HepG2 (cell line): ENCODE data around the gene MRPL38. TPM values are rescaled to one million over a fixed set of nuclear protein-coding genes. Genes with fewer than 3 reads are reported as not detected.

Experiments
- BCL3 ChIP-seq: sonication (generic); formaldehyde crosslinking; IDR thresholded peaks from 2 replicates; pipeline ENCODE4 v1.5.1; 2020; ENCODE audit warnings: mild to moderate bottlenecking, missing genetic modification reagents, moderate library complexity
- CHD2 ChIP-seq: IDR thresholded peaks from 2 replicates; pipeline ENCODE4 v1.6.1; 2011; ENCODE audit warnings: low read depth, low read length, improper control_type of control experiment
- ELF1 ChIP-seq: sonication (generic); formaldehyde crosslinking; IDR thresholded peaks from 2 replicates; pipeline ENCODE4 v1.4.0; 2020; ENCODE audit warnings: missing genetic modification reagents
- FLYWCH1 ChIP-seq: sonication (generic); formaldehyde crosslinking; IDR thresholded peaks from 2 replicates; pipeline ENCODE4 v1.8.1; 2023; ENCODE audit warnings: mild to moderate bottlenecking, missing genetic modification reagents
- HNRNPUL1 ChIP-seq: fragments of 200-400 bp; formaldehyde crosslinking; IDR thresholded peaks from 2 replicates; pipeline ENCODE4 v1.6.1; 2017; ENCODE audit warnings: low read depth, mild to moderate bottlenecking, low read length, moderate library complexity
- ISL2 ChIP-seq: sonication (generic); formaldehyde crosslinking; IDR thresholded peaks from 2 replicates; pipeline ENCODE4 v1.5.0; 2020; ENCODE audit warnings: missing genetic modification reagents
- KDM3A ChIP-seq: IDR thresholded peaks from 2 replicates; pipeline ENCODE4 v1.6.1; 2018; ENCODE audit warnings: low read depth, missing compliant biosample characterization
- KLF16 ChIP-seq, 2 experiments: sonication (generic) in 1 of 2; formaldehyde crosslinking in 1 of 2; IDR thresholded peaks; 2 replicates each; pipeline versions ENCODE4 v1.6.1 to v1.8.0; 2016 to 2023; ENCODE audit warnings: missing genetic modification reagents in 2 of 2, missing compliant biosample characterization in 1 of 2
- KMT2A ChIP-seq: sonication (generic); formaldehyde crosslinking; IDR thresholded peaks from 2 replicates; pipeline ENCODE4 v1.4.0; 2020; ENCODE audit warnings: missing genetic modification reagents
- MYNN ChIP-seq: sonication (generic); formaldehyde crosslinking; IDR thresholded peaks from 2 replicates; pipeline ENCODE4 v1.4.0; 2020; ENCODE audit warnings: mild to moderate bottlenecking, low read depth, missing genetic modification reagents
- REPIN1 ChIP-seq: sonication (generic); formaldehyde crosslinking; IDR thresholded peaks from 2 replicates; pipeline ENCODE4 v1.8.0; 2022; ENCODE audit warnings: missing genetic modification reagents, low read depth, mild to moderate bottlenecking, borderline replicate concordance
- SCMH1 ChIP-seq: sonication (generic); formaldehyde crosslinking; IDR thresholded peaks from 2 replicates; pipeline ENCODE4 v1.9.0; 2021; ENCODE audit warnings: missing genetic modification reagents, mild to moderate bottlenecking, borderline replicate concordance
- SMARCE1 ChIP-seq: fragments of 450-650 bp; IDR thresholded peaks from 2 replicates; pipeline ENCODE4 v1.6.1; 2017; ENCODE audit warnings: borderline replicate concordance
- SNAI1 ChIP-seq: sonication (generic); formaldehyde crosslinking; IDR thresholded peaks from 2 replicates; pipeline ENCODE4 v1.5.0; 2020; ENCODE audit warnings: mild to moderate bottlenecking, missing genetic modification reagents, borderline replicate concordance
- SRY ChIP-seq: sonication (generic); formaldehyde crosslinking; IDR thresholded peaks from 2 replicates; pipeline ENCODE4 v1.8.0; 2022; ENCODE audit warnings: mild to moderate bottlenecking, missing genetic modification reagents
- SYNCRIP ChIP-seq: fragments of 200-400 bp; formaldehyde crosslinking; IDR thresholded peaks from 2 replicates; pipeline ENCODE4 v1.6.1; 2018; ENCODE audit warnings: mild to moderate bottlenecking, low read depth, low read length; ENCODE audit not compliant: insufficient read depth
- ZKSCAN8 ChIP-seq: IDR thresholded peaks from 2 replicates; pipeline ENCODE4 v1.6.1; 2016; ENCODE audit warnings: borderline replicate concordance, missing genetic modification reagents, missing compliant biosample characterization
- ZNF138 ChIP-seq: sonication (generic); formaldehyde crosslinking; IDR thresholded peaks from 2 replicates; pipeline ENCODE4 v1.5.0; 2020; ENCODE audit warnings: mild to moderate bottlenecking, low read depth, missing genetic modification reagents
- ZNF143 ChIP-seq: sonication (generic); formaldehyde crosslinking; IDR thresholded peaks from 2 replicates; pipeline ENCODE4 v1.4.0; 2020; ENCODE audit warnings: missing genetic modification reagents
- ZNF207 ChIP-seq: fragments of 450-650 bp; IDR thresholded peaks from 2 replicates; pipeline ENCODE4 v1.6.1; 2016; ENCODE audit warnings: antibody characterized with exemption, borderline replicate concordance
- ZNF232 ChIP-seq: sonication (generic); formaldehyde crosslinking; IDR thresholded peaks from 2 replicates; pipeline ENCODE4 v1.4.0; 2020; ENCODE audit warnings: missing genetic modification reagents, borderline replicate concordance
- ZNF484 ChIP-seq: sonication (generic); formaldehyde crosslinking; IDR thresholded peaks from 2 replicates; pipeline ENCODE4 v1.5.1; 2020; ENCODE audit warnings: mild to moderate bottlenecking, low read depth, missing genetic modification reagents, borderline replicate concordance
- ZNF547 ChIP-seq: sonication (generic); formaldehyde crosslinking; IDR thresholded peaks from 2 replicates; pipeline ENCODE4 v1.5.1; 2020; ENCODE audit warnings: mild to moderate bottlenecking, missing genetic modification reagents
- ZNF574 ChIP-seq: sonication (generic); formaldehyde crosslinking; IDR thresholded peaks from 2 replicates; pipeline ENCODE4 v1.4.0; 2020; ENCODE audit warnings: missing genetic modification reagents
- ZNF75D ChIP-seq: sonication (generic); formaldehyde crosslinking; IDR thresholded peaks from 2 replicates; pipeline ENCODE4 v1.8.1; 2023; ENCODE audit warnings: missing genetic modification reagents, mild to moderate bottlenecking, borderline replicate concordance
- polyA plus RNA-seq, 8 experiments: library from polyadenylated mRNA; depleted of rRNA in 3 of 8; stranded (reverse) in 7 of 8; unstranded in 1 of 8; fragments of >200 nt; fragmentation: Illumina TruSeq in 4 of 8; extraction: Trizol in 4 of 8; gene quantifications; 2 replicates each; pipeline versions ENCODE4 v1.2.1 to v1.2.3, GENCODE V29; 2011 to 2016; ENCODE audit warnings: low read depth in 4 of 8, missing spikeins in 1 of 8, mixed read lengths in 1 of 8; ENCODE audit not compliant: insufficient read depth in 1 of 8
- total RNA-seq, 5 experiments: library from RNA; depleted of rRNA; stranded (reverse); fragments of >200 nt; fragmentation: Illumina TruSeq; extraction: Trizol; gene quantifications; 2 replicates each; pipeline ENCODE4 v1.2.3, GENCODE V29; 2016; ENCODE audit warnings: low read depth in 1 of 5
- TF ChIP-seq, protein P1 (sequence below): sonication (generic); formaldehyde crosslinking; IDR thresholded peaks from 2 replicates; pipeline ENCODE4 v1.4.0; 2020; ENCODE audit warnings: missing genetic modification reagents

MRPL38 gene
- total and polyA plus RNA-seq, 2 of the 13 experiments (the other 11 are each of a cell fraction or from before 2014, with no cell fraction given): 83.7 to 125 TPM

DNA sequence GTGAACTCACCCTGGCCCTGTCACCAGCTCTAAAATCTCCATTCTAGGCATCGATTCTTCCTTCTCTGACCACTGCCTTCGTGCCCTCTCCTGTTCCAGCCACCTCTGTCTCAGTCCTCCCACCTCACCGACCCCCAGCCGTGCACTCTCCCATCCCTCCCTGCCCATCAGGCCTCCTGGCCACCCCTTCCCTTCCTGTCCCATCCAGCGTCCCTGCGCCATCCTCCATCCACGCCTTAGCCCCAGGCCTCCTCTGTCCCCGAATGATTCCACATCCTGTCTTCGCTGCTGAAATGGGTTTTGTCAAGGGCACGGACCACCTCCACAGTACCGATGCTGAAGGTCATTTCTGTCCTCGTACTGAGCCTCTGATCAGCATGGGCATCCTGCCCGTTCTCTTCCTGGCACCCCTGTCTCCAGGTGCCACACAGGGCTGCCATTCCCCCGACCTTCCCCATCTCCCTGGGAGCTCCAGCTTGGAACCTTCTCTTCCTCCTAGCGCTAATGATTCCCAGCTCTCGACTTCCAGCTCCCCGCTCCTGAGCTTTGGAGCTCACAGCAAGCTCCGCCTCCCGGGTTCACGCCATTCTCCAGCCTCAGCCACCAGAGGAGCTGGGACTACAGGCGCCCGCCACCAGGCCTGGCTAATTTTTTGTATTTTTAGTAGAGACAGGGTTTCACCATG, 10.5 kb downstream of the MRPL38 start (continued):
- TF ChIP-seq CHD2 (no peak), ZNF574 (no peak), SRY (CRISPR knock-in tag) (0 out of 2 replicates have a peak, but pooled peaks have one; percentile 46), ZNF138 (CRISPR knock-in tag) (no peak), ZNF484 (CRISPR knock-in tag) (no peak), ISL2 (CRISPR knock-in tag) (peak; percentile 38; the same call in 1 of the 2 replicates), REPIN1 (CRISPR knock-in tag) (no peak), SNAI1 (no peak), HNRNPUL1 (no peak), MYNN (CRISPR knock-in tag) (no peak), ZKSCAN8 (CRISPR knock-in tag) (no peak), ELF1 (CRISPR knock-in tag) (no peak), SYNCRIP (no peak), ZNF232 (no peak), ZNF143 (CRISPR knock-in tag) (no peak), FLYWCH1 (CRISPR knock-in tag) (no peak), KDM3A (no peak), SCMH1 (CRISPR knock-in tag) (no peak), SMARCE1 (no peak), ZNF547 (CRISPR knock-in tag) (no peak), BCL3 (CRISPR knock-in tag) (no peak), KLF16 (CRISPR knock-in tag; IDR thresholded peaks at IDR 0.05) (no peak), ZNF75D (no peak), ZNF207 (no peak), KMT2A (CRISPR knock-in tag) (no peak)
- TF ChIP-seq, protein P1, sequence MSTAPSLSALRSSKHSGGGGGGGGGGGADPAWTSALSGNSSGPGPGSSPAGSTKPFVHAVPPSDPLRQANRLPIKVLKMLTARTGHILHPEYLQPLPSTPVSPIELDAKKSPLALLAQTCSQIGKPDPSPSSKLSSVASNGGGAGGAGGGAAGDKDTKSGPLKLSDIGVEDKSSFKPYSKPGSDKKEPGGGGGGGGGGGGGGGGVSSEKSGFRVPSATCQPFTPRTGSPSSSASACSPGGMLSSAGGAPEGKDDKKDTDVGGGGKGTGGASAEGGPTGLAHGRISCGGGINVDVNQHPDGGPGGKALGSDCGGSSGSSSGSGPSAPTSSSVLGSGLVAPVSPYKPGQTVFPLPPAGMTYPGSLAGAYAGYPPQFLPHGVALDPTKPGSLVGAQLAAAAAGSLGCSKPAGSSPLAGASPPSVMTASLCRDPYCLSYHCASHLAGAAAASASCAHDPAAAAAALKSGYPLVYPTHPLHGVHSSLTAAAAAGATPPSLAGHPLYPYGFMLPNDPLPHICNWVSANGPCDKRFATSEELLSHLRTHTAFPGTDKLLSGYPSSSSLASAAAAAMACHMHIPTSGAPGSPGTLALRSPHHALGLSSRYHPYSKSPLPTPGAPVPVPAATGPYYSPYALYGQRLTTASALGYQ (CRISPR knock-in tag): no peak
